ENCODE measurements around the gene NGEF. TPM values are rescaled to one million over a fixed set of nuclear protein-coding genes. Genes with fewer than 3 reads are reported as not detected.

The NGEF gene
- total RNA-seq, 1 donor from 2014 or later = not detected

- intact Hi-C loops (cut with micrococcal nuclease) = no loop called here
Measured at GRCh38 chr2:233002829-233003657, 10.0 kb downstream of the NGEF start.

GRCh38 chr2:233000886-233001750 is 11.9 kb downstream of the NGEF start:
- intact Hi-C loops (cut with micrococcal nuclease) = no loop called here

- intact Hi-C loops (cut with micrococcal nuclease) = no loop called here
Measured at GRCh38 chr2:232999354-232999753, 13.7 kb downstream of the NGEF start.

GRCh38 chr2:232998666-232998985 is 14.4 kb downstream of the NGEF start:
- intact Hi-C loops (cut with micrococcal nuclease) = no loop called here

GRCh38 chr2:232997749-232998665 is 15.0 kb downstream of the NGEF start:
- intact Hi-C loops (cut with micrococcal nuclease) = no loop called here

GRCh38 chr2:232994446-232994845 is 18.6 kb downstream of the NGEF start:
- intact Hi-C loops (cut with micrococcal nuclease) = no loop called here

GRCh38 chr2:232993231-232993821 is 19.7 kb downstream of the NGEF start:
- intact Hi-C loops (cut with micrococcal nuclease) = no loop called here

- intact Hi-C loops (cut with micrococcal nuclease) = no loop called here
Measured at GRCh38 chr2:232986155-232986554, 26.9 kb downstream of the NGEF start.

GRCh38 chr2:232984451-232985207 is 28.4 kb downstream of the NGEF start:
- intact Hi-C loops (cut with micrococcal nuclease) = no loop called here

GRCh38 chr2:232983669-232984140 is 29.4 kb downstream of the NGEF start:
- intact Hi-C loops (cut with micrococcal nuclease) = no loop called here

- intact Hi-C loops (cut with micrococcal nuclease) = no loop called here
Measured at GRCh38 chr2:232982926-232983668, 30.0 kb downstream of the NGEF start.

- intact Hi-C loops (cut with micrococcal nuclease) = no loop called here
Measured at GRCh38 chr2:232981767-232982360, 31.2 kb downstream of the NGEF start.

GRCh38 chr2:232981356-232981755 is 31.7 kb downstream of the NGEF start:
- intact Hi-C loops (cut with micrococcal nuclease) = no loop called here

GRCh38 chr2:232980683-232981082 is 32.4 kb downstream of the NGEF start:
- intact Hi-C loops (cut with micrococcal nuclease) = no loop called here

GRCh38 chr2:232979871-232980461 is 33.1 kb downstream of the NGEF start:
- intact Hi-C loops (cut with micrococcal nuclease) = no loop called here

- intact Hi-C loops (cut with micrococcal nuclease) = no loop called here
Measured at GRCh38 chr2:232977438-232977971, 35.6 kb downstream of the NGEF start.

- intact Hi-C loops (cut with micrococcal nuclease) = no loop called here
Measured at GRCh38 chr2:232976666-232977437, 36.2 kb downstream of the NGEF start.

GRCh38 chr2:232976176-232976575 is 36.9 kb downstream of the NGEF start:
- intact Hi-C loops (cut with micrococcal nuclease) = no loop called here

All from T-helper 1 cell treated with Interleukin-12 subunit alpha and Interleukin-12 subunit beta and Interleukin-4 antibody, amounts not matched to agents 30 ng/mL and 1 ng/mL, for 36 hours (primary cell).